Keratinocyte (primary cell): ENCODE data around the gene TTC39C. TPM values are rescaled to one million over a fixed set of nuclear protein-coding genes. Genes with fewer than 3 reads are reported as not detected.

Source experiments
- DNase-seq: peaks from one replicate; pipeline ENCODE4 v3.0.0-alpha.2; 2011; ENCODE audit warnings: low read depth, missing footprints, low spot score
- FAIRE-seq: peaks from 2 replicates; lab custom pipeline; 2011; peaks lifted over from hg19 to GRCh38; lab: Jason Lieb, UNC
- H2AFZ ChIP-seq: 2 replicates; pipeline ENCODE4 v1.6.0; 2012; ENCODE audit warnings: low read length, control low read depth, inconsistent platforms; ENCODE audit not compliant: control insufficient read depth
- H3K27ac ChIP-seq: 2 replicates; pipeline ENCODE4 v1.5.1; 2011; ENCODE audit warnings: low read length; ENCODE audit not compliant: control insufficient read depth, insufficient read depth
- H3K27me3 ChIP-seq: 3 replicates; pipeline ENCODE4 v1.6.0; 2011; ENCODE audit warnings: low read length; ENCODE audit not compliant: control insufficient read depth, insufficient read depth; ENCODE audit errors: extremely low read depth
- H3K36me3 ChIP-seq, 2 experiments: 2 replicates in 1 of 2; 3 replicates in 1 of 2; pipeline ENCODE4 v1.5.1; 2011; ENCODE audit warnings: low read length in 2 of 2, mild to moderate bottlenecking in 1 of 2; ENCODE audit not compliant: control insufficient read depth in 2 of 2, insufficient read depth in 2 of 2; ENCODE audit errors: extremely low read depth in 1 of 2
- H3K4me1 ChIP-seq: 3 replicates; pipeline ENCODE4 v1.5.1; 2011; ENCODE audit warnings: low read length; ENCODE audit not compliant: control insufficient read depth, insufficient read depth; ENCODE audit errors: extremely low read depth
- H3K4me2 ChIP-seq: 3 replicates; pipeline ENCODE4 v1.6.0; 2011; ENCODE audit warnings: low read depth, low read length; ENCODE audit not compliant: control insufficient read depth, insufficient read depth; ENCODE audit errors: extremely low read depth
- H3K4me3 ChIP-seq, 3 experiments: fragments of 200-600 bp in 1 of 3; sonication (generic) in 1 of 3; 2 replicates in 2 of 3; 3 replicates in 1 of 3; pipeline ENCODE4 v1.5.1; 2011 to 2016; ENCODE audit warnings: low read length in 3 of 3, mild to moderate bottlenecking in 3 of 3, control low read depth in 2 of 3, inconsistent platforms in 1 of 3, low read depth in 1 of 3, mixed read lengths in 1 of 3, mixed run types in 1 of 3, moderate library complexity in 1 of 3; ENCODE audit not compliant: control insufficient read depth in 2 of 3, insufficient read depth in 2 of 3; ENCODE audit errors: extremely low read depth in 1 of 3
- H3K79me2 ChIP-seq: 2 replicates; pipeline ENCODE4 v1.6.0; 2012; ENCODE audit warnings: low read length; ENCODE audit not compliant: control insufficient read depth, insufficient read depth
- H3K9ac ChIP-seq: 3 replicates; pipeline ENCODE4 v1.6.0; 2011; ENCODE audit warnings: low read length; ENCODE audit not compliant: control insufficient read depth, insufficient read depth; ENCODE audit errors: extremely low read depth
- H3K9me1 ChIP-seq: 3 replicates; pipeline ENCODE4 v1.6.0; 2011; ENCODE audit warnings: low read length; ENCODE audit not compliant: control insufficient read depth, insufficient read depth; ENCODE audit errors: extremely low read depth
- H3K9me3 ChIP-seq: 2 replicates; pipeline ENCODE4 v1.5.1; 2012; ENCODE audit warnings: low read depth, low read length; ENCODE audit not compliant: control insufficient read depth
- H4K20me1 ChIP-seq: 3 replicates; pipeline ENCODE4 v1.6.0; 2011; ENCODE audit warnings: low read length; ENCODE audit not compliant: control insufficient read depth, insufficient read depth; ENCODE audit errors: extremely low read depth
- EZH2 ChIP-seq: IDR thresholded peaks from one replicate; pipeline ENCODE4 v1.6.1; 2012; ENCODE audit warnings: inconsistent platforms, mild to moderate bottlenecking, low read length, moderate library complexity
- dilution Hi-C: fragments of 300-500 bp; cut with MboI; formaldehyde crosslinking; loops from one replicate; pipeline ENCODE4 v1.7.0; 2020; ENCODE audit warnings: low sequenced_read_pairs; ENCODE audit not compliant: extremely low pct_ligation_motif_present
- polyA plus RNA-seq, 5 experiments: library from polyadenylated mRNA; depleted of rRNA in 3 of 5; stranded (reverse) in 3 of 5; stranded (forward) in 1 of 5; unstranded in 1 of 5; fragments of >200 nt; gene quantifications; 1 replicate in 1 of 5; 2 replicates in 3 of 5; 3 replicates in 1 of 5; pipeline versions ENCODE4 v1.2.1 to v1.2.3, GENCODE V29; 2011 to 2012; ENCODE audit warnings: missing spikeins in 2 of 5, low read depth in 1 of 5, low replicate concordance in 1 of 5
- TF ChIP-seq, protein P1 (sequence below), 3 experiments: IDR thresholded peaks in 1 of 3; conservative IDR thresholded peaks in 1 of 3; optimal IDR thresholded peaks in 1 of 3; 2 replicates in 2 of 3; 3 replicates in 1 of 3; pipeline versions ENCODE3 to v1.5.1; 2011; ENCODE audit warnings: low read length in 3 of 3, mild to moderate bottlenecking in 3 of 3, moderate library complexity in 2 of 3, control low read depth in 1 of 3, inconsistent platforms in 1 of 3; ENCODE audit not compliant: insufficient read depth in 2 of 3; ENCODE audit errors: extremely low read depth in 1 of 3

Gene TTC39C
- polyA plus RNA-seq, 1 donor (not counting 4 experiments of a cell fraction or from before 2014, with no cell fraction given), result 26.8 TPM

DNA sequence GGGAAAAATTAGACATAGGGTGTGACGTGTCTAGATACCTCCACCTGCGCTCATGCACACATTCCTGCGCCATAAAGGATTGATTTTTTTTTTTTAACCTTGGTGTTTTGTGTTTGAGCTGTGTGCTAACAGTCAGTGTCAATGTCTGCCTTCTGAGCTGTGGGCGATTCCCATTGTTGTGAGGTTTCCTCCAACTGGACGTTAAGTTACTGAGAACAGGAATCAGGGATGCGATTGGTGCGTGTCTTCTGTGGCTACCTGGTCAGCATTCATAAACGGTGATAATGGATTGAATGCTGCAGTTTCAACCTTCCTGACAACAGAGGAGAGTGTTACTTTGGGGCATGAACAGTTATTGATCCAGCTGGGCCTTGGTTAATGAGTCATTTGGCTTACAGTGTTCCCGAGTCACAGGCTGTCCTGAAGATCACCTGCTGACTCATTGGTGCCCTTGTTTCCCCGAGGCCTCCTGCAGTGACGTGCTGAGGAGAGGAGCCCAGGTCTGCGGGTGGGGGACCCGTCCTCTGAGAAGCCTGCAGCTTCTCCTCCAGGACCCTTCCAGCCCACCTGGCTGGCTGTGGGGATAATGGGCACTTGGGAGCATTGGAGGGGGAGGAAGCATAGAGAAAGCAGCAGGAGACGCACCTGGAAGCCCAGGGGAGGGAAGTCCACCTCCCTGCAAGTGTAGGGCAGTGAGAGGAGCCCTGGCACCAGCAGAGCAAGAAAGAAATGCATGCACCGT is 98.5 kb downstream of the TTC39C start:
- Histone ChIP-seq H4K20me1 (no peaks in the 10 kb centered on the region), H3K4me1 (peaks cover 11% of the 10 kb centered on the region), H3K4me3 (no peak overlapping the region), H3K9ac (no peak overlapping the region), H3K9me3 (no peaks in the 10 kb centered on the region), H3K4me2 (no peak overlapping the region), H3K79me2 (no peaks in the 10 kb centered on the region), H3K27me3 (no peaks in the 10 kb centered on the region), H3K9me1 (no peaks in the 10 kb centered on the region), H3K36me3 (no peaks in the 10 kb centered on the region), H2AFZ (no peak overlapping the region), H3K27ac (no peak overlapping the region)
- TF ChIP-seq, protein P1, sequence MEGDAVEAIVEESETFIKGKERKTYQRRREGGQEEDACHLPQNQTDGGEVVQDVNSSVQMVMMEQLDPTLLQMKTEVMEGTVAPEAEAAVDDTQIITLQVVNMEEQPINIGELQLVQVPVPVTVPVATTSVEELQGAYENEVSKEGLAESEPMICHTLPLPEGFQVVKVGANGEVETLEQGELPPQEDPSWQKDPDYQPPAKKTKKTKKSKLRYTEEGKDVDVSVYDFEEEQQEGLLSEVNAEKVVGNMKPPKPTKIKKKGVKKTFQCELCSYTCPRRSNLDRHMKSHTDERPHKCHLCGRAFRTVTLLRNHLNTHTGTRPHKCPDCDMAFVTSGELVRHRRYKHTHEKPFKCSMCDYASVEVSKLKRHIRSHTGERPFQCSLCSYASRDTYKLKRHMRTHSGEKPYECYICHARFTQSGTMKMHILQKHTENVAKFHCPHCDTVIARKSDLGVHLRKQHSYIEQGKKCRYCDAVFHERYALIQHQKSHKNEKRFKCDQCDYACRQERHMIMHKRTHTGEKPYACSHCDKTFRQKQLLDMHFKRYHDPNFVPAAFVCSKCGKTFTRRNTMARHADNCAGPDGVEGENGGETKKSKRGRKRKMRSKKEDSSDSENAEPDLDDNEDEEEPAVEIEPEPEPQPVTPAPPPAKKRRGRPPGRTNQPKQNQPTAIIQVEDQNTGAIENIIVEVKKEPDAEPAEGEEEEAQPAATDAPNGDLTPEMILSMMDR (optimal IDR thresholded peaks at IDR 0.05 in 1 of 3, IDR thresholded peaks at IDR 0.05 in 1 of 3, conservative IDR thresholded peaks at IDR 0.05 in 1 of 3; ENCODE audit: extremely low read depth in 1 of 3, insufficient read depth in 2 of 3, low read length in 3 of 3), result no peak
- TF ChIP-seq EZH2, result no peak
- peak; percentile 68 for FAIRE-seq
- dilution Hi-C loops, result loop anchor here (10.0 kb wide), 1 partner anchor 148 kb away; no protein-coding TSS in a partner anchor
- peak; percentile 19 for DNase-seq

DNA sequence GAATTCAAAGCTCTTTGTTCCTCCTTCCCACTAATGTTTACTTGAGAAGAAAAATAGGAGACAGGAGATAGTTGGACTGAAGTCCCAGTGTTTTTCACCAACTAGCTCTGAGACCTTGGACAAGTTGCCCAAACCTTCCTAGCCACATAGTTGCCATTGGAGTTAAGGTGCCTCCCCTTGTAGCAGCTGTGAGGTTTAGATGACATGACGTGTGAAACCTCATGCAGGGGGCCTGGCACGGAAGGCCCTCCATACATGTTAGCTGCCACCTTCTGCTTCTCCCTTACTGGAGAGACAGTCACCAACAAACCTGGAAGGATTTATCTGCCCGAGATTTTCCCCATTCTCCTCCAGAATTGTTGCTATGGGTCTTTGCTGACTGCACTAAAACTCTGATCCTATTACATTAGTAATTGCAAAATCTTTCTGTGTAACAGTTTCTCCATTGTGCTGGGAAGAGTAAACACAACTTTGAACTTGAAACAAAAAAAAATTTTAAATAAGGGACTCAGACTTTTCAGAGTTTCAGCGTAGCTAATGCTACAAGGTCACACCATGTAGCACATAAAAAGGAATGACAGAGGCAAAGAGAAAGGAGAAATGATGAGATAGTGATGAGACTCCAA is 100.5 kb downstream of the TTC39C start:
- no peak overlapping the region for H3K27ac ChIP-seq
- no peak overlapping the region for H3K9ac ChIP-seq
- no peak for FAIRE-seq
- no peaks in the 10 kb centered on the region for H3K27me3 ChIP-seq
- H3K4me1 ChIP-seq, result peaks cover 11% of the 10 kb centered on the region
- TF ChIP-seq, protein P1 (optimal IDR thresholded peaks at IDR 0.05 in 1 of 3, IDR thresholded peaks at IDR 0.05 in 1 of 3, conservative IDR thresholded peaks at IDR 0.05 in 1 of 3; ENCODE audit: extremely low read depth in 1 of 3, insufficient read depth in 2 of 3, low read length in 3 of 3), result no peak
- TF ChIP-seq EZH2, result no peak
- no peak overlapping the region for H3K4me3 ChIP-seq
- no peaks in the 10 kb centered on the region for H4K20me1 ChIP-seq
- no peaks in the 10 kb centered on the region for H3K9me3 ChIP-seq
- H3K79me2 ChIP-seq, result no peaks in the 10 kb centered on the region
- no peak for DNase-seq
- no peak overlapping the region for H2AFZ ChIP-seq
- dilution Hi-C loops, result loop anchor here (10.0 kb wide), 1 partner anchor 150 kb away; no protein-coding TSS in a partner anchor
- H3K36me3 ChIP-seq, result no peaks in the 10 kb centered on the region
- H3K4me2 ChIP-seq, result no peak overlapping the region
- H3K9me1 ChIP-seq, result no peaks in the 10 kb centered on the region
